T follicular helper cell (primary cell): Measurements from ENCODE around the gene USP22.
A peak's percentile ranks its signal among the peaks of the same experiment; 100 is the strongest.

Experiments
- DNase-seq: peaks from one replicate; pipeline ENCODE4 v3.0.0-alpha.2; 2020; ENCODE audit warnings: low read depth

USP22 gene

GRCh38 chr17:21001111-21001812 is 41.5 kb downstream of the USP22 start:
- DNase-seq, result no peak

DNA sequence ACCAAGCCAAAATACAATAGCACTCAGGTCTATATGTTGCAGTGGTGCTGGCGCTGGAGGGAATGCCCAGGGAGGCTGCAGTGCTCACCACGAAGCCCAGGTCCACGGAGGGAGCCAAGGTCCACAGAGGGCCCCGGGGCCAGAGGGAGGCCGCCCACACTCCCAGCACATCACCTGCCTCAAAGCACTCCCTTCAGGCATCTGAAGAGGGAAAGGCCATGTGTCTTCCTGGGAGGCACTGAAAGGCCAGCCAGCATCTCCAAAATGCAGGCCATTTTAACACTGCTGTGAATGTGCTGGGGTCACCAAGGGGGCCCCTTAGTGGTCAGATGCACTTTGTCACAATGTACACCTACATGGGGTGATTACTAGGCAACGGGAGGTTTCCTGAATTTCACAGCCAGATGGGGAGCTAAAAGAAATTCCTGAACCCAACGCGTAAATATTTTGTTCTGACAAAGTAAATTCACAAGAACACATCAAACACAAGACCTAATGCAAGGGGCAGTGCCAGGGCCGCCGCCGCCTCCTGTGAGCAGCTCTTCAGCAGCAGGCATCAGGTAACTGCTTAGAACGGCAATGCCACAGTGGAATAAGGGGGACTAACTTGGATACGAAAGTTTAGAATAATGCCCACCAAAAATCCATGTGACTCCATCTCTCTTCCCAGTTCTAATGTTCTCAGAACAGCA is 42.8 kb downstream of the USP22 start:
- no peak for DNase-seq

GRCh38 chr17:20999044-20999573 is 43.7 kb downstream of the USP22 start:
- DNase-seq, result no peak

GRCh38 chr17:20998571-20999043 is 44.2 kb downstream of the USP22 start:
- DNase-seq, result no peak

GRCh38 chr17:20997711-20998570 is 44.9 kb downstream of the USP22 start:
- DNase-seq, result no peak

DNA sequence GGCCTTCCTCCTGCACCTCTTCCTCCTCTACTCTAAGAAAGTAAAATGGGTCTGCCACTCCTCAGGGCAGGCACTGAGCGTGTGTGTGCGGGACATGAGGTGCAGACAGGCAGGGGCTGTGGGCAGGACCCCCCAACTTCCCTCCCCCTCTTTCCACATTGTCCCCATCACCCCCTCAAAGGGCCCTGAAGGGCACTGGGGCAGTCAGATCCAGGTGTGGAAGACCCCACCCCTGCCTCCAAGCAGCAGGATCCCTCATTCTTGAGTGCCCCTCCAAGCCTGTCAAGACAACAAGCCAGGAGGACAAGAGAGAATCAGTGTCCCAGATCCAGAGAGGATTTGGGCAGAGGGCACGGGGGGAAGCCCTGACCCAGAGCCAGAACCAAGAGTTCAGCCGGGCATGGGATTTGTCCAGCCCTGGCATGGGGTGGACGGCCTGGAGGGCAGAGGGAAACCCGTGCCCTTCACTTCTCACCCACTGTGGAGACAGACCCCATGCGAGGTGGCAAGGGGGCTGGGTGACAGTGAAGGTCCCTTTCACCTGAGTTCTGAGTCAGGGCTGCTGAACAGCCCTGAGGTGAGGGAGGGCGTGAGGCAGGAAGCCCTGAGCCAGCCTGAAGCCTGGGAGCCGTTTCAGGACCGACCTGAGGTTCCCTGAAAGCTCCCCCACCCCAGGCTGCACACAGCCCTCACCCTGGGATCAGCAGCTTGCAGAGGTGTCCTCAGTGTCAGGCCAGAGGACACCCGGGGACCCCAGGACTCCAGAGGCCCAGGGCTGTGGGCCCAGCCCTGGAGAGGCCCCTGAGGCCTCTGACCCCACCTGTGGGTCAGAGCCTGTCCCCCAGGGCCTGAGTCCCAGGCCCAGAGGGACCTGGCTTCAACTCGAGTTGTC is 45.8 kb downstream of the USP22 start:
- DNase-seq, result no peak

- DNase-seq, result no peak
These were observed 46.7 kb downstream of the USP22 start for GRCh38 chr17:20995873-20996723.

GRCh38 chr17:20995164-20995872 is 47.5 kb downstream of the USP22 start:
- no peak for DNase-seq

GRCh38 chr17:20994779-20995149 is 48.0 kb downstream of the USP22 start:
- no peak for DNase-seq

DNA sequence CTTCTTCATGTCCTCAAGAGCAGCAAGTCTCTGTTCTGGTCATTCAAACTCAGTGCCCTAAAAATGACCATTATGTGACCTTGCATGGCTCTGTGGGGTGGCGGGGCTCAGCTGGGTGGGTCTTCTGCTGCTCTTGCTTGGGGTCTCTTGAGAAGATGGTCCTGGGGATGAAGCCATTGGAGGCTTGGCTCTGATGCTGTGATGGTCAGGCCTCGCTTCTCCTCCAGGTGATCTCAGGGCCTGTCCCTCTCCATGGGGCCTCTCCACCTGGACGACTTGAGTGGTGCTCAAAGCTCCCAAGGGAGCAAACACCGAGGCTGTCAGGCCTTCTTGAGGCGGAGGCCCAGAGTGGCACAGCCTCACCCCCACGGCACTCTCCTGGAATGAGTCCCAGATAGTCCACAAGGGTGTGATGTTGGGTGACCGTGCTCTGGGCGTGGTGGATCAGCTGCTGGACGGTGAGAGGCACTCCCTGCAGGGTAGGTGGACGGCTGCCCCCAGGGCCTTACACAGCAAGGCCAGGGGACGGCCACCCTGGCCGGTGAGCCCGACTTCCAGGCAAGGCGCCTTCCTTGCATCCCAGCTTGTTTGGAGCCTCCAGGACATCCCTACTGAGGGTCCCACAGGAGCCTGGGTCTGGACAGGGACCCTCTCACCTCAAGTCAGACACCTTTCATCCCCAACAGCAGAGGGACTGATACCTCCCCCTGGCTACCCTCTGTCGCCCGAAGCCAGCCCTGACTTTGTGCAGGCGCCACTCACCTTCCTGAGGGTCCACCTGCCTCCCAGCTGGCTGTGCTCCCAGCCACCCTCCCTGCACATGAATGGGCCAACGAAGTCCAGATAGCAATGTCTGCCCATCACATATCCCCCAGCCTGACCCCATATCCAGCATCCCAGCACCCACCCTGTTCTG is 48.7 kb downstream of the USP22 start:
- no peak for DNase-seq

DNA sequence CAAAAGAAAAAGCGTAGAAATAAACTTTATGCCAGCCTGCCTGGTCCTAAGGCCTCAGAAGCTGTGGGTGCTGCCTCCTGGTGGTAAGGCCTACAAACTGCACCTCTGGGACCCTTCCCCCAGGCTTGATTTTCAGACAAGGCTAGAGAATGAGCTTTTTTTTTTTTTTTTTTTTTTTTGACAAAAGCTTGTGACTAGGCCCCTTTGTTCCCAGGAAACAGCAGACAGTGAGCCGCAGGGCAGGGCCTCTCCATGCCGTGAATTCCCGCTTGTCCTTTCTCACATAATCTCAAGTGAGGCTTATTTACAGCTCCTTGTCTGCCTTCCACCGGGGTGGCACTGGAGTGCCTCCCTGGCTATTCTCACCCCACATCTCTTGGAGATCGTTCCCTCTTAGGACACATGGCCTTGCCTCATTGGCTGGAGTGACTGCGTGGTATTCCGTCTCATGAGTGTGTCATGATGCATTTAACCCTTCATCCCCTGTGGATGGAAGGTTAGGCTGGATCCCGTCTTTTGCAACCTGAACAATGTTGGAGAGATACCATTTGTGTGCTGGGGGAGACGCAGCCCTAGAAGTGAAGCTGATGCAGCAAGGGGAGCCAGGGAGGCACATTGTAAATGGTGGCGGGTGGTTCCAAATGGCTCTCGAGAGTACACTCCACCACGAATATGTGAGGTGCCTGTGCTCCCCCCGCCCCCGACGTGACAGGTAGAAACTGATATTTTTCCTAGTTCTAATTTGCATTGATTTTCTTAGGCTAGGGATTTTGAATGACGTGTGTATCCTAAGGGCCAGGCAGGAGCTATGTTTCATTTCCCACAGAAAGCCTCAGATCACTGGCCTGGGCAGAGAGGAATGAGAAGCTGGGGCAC is 49.6 kb downstream of the USP22 start:
- peak; percentile 57 for DNase-seq

DNA sequence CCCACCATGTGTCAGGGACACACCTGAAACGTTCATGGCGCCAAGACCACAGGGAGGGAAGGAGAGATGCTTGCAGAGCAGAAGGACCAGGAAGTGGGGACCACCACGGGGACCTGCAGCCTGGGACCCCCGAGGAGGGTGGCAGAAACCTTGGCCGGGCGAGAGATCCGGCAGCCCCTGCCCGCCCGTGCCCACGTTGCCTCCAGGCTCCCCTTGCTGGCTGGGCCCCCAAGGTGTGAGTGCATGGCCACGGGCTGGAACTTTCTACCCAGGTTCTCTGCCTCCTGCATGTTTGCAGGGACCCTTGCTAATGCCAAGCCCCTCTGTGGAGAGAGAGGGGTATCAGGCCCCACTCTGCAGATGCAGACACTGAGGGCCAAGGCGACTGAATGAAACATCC is 50.4 kb downstream of the USP22 start:
- DNase-seq, result no peak

DNA sequence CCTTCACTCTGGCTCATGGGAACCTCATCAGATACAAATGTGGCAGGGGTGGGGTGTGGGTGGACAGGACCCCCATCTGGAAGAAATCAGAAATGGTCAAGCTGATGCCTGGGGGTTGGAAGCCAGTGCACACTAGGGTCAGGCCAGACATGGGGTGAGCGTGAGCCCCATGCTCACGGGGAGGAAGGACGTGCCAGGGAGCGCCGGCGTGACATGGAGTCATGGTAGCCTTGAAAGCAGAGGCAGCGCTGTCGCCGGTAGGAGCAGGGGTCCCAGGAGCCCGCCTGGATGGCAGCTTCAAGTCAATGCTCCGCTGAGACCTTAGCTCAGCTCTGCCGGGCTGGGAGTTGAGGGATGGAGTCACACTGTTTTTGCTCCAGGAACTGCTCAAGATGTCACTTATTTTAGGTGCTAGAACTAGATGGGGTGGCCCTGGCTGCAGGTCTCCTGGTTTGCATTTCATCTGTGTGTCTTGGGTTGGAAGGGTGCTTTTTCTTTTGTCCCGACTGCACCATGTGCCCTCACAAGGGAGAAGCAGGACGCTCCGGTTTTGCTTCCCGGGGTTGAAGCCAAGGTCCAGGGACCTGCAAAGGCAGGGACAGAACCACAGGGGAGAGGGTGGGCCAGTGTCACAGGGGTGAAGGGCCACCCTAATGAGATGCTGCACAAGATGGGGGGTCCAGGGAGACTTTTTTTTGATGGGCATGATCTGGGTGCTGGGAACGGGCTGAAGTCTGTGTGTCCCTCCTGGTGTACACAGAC is 51.4 kb downstream of the USP22 start:
- no peak for DNase-seq

GRCh38 chr17:20989991-20990855 is 52.6 kb downstream of the USP22 start:
- no peak for DNase-seq

GRCh38 chr17:20989481-20989880 is 53.3 kb downstream of the USP22 start:
- DNase-seq, result no peak

- no peak for DNase-seq
These were observed 53.9 kb downstream of the USP22 start for GRCh38 chr17:20988896-20989295.
